Hepatocyte (in vitro differentiated cells): ENCODE results near the gene COASY. TPM values are rescaled to one million over a fixed set of nuclear protein-coding genes. Genes with fewer than 3 reads are reported as not detected.

Experiments
- DNase-seq: peaks from one replicate; pipeline ENCODE4 v3.0.0-alpha.2; 2016; ENCODE audit warnings: low spot score
- H2AFZ ChIP-seq: fragments of 200-600 bp; sonication (generic); 2 replicates; pipeline ENCODE4 v1.6.0; 2016; ENCODE audit warnings: antibody characterized with exemption, mild to moderate bottlenecking
- H3K27ac ChIP-seq: fragments of 200-600 bp; sonication (generic); 2 replicates; pipeline ENCODE4 v1.5.1; 2016; ENCODE audit warnings: mild to moderate bottlenecking
- H3K27me3 ChIP-seq: fragments of 200-600 bp; sonication (generic); 2 replicates; pipeline ENCODE4 v1.6.1; 2016
- H3K36me3 ChIP-seq: fragments of 200-600 bp; sonication (generic); replicated peaks from 2 replicates; pipeline ENCODE4 v1.5.1; 2016; ENCODE audit warnings: low read depth; ENCODE audit not compliant: insufficient read depth
- H3K4me1 ChIP-seq: fragments of 200-600 bp; sonication (generic); 2 replicates; pipeline ENCODE4 v1.5.1; 2016; ENCODE audit warnings: mild to moderate bottlenecking, moderate library complexity; ENCODE audit not compliant: insufficient read depth
- H3K4me2 ChIP-seq: fragments of 200-600 bp; sonication (generic); 2 replicates; pipeline ENCODE4 v1.6.0; 2016
- H3K4me3 ChIP-seq: fragments of 200-600 bp; sonication (generic); 2 replicates; pipeline ENCODE4 v1.5.1; 2016; ENCODE audit warnings: mild to moderate bottlenecking
- H3K79me2 ChIP-seq: fragments of 200-600 bp; sonication (generic); 2 replicates; pipeline ENCODE4 v1.6.0; 2017; ENCODE audit warnings: mild to moderate bottlenecking
- H3K9me2 ChIP-seq: fragments of 200-600 bp; sonication (generic); replicated peaks from 2 replicates; pipeline ENCODE4 v1.6.0; 2017; ENCODE audit warnings: mild to moderate bottlenecking; ENCODE audit not compliant: insufficient read depth
- H3K9me3 ChIP-seq: fragments of 200-600 bp; sonication (generic); 2 replicates; pipeline ENCODE4 v1.5.1; 2016; ENCODE audit warnings: low read depth, mild to moderate bottlenecking
- H4K20me1 ChIP-seq: fragments of 200-600 bp; sonication (generic); 2 replicates; pipeline ENCODE4 v1.6.0; 2016; ENCODE audit warnings: mild to moderate bottlenecking; ENCODE audit not compliant: insufficient read depth, poor library complexity, severe bottlenecking
- CTCF ChIP-seq: fragments of 200-600 bp; sonication (generic); IDR thresholded peaks from 2 replicates; pipeline ENCODE4 v1.5.1; 2016; ENCODE audit warnings: antibody characterized with exemption, mild to moderate bottlenecking; ENCODE audit not compliant: poor library complexity
- EZH2 ChIP-seq: fragments of 200-600 bp; sonication (generic); IDR thresholded peaks from 2 replicates; pipeline ENCODE4 v1.6.1; 2016; ENCODE audit warnings: antibody characterized with exemption, mild to moderate bottlenecking, borderline replicate concordance
- EZH2phosphoT487 ChIP-seq: fragments of 200-600 bp; sonication (generic); IDR thresholded peaks from one replicate; pipeline ENCODE4 v1.6.1; 2018; ENCODE audit warnings: antibody characterized with exemption, mild to moderate bottlenecking, low read depth, moderate library complexity; ENCODE audit not compliant: unreplicated experiment, severe bottlenecking
- WGBS: methylation state at CpG from one replicate; pipeline ENCODE4 v1.1.6; 2016; ENCODE audit warnings: low lambda C conversion rate; ENCODE audit errors: missing lambda C conversion rate; 5-methylcytosine and 5-hydroxymethylcytosine counted together
- polyA plus RNA-seq: library from polyadenylated mRNA; unstranded; fragments of >200 nt; fragmentation: Nextera tagmentation; extraction: Ambion mirVana; gene quantifications from 2 replicates; pipeline ENCODE4 v1.2.1, GENCODE V29; 2016
- total RNA-seq: library from RNA; depleted of rRNA; stranded (reverse); fragments of >200 nt; gene quantifications from 2 replicates; pipeline ENCODE4 v1.2.3, GENCODE V29; 2014

Gene COASY
- total and polyA plus RNA-seq, 2 experiments from 2014 or later: 33.9 to 91.6 TPM

- TF ChIP-seq EZH2: no peak
- no peaks in the 10 kb centered on the region for H3K9me3 ChIP-seq
- no peaks in the 10 kb centered on the region for H3K9me2 ChIP-seq
- no peak for DNase-seq
- no peaks in the 10 kb centered on the region for H3K27me3 ChIP-seq
- peaks cover 39% of the 10 kb centered on the region for H3K4me1 ChIP-seq
- H4K20me1 ChIP-seq: no peaks in the 10 kb centered on the region
- WGBS: 84% methylated on average over 8 of the region's 8 CpGs
- no peaks in the 10 kb centered on the region for H3K36me3 ChIP-seq
- no peak overlapping the region for H2AFZ ChIP-seq
- peak overlapping the region; percentile 97 for H3K27ac ChIP-seq
- H3K4me2 ChIP-seq: no peak overlapping the region
- H3K79me2 ChIP-seq: no peaks in the 10 kb centered on the region
- H3K4me3 ChIP-seq: no peak overlapping the region
Measured at GRCh38 chr17:42522798-42523278, 39.1 kb upstream of the COASY start.

GRCh38 chr17:42525221-42525620 is 36.7 kb upstream of the COASY start:
- 92% methylated on average over 2 of the region's 2 CpGs for WGBS
- no peak overlapping the region for H3K4me2 ChIP-seq
- H3K4me3 ChIP-seq: no peak overlapping the region

GRCh38 chr17:42526031-42526444 is 35.9 kb upstream of the COASY start:
- DNase-seq: no peak
- TF ChIP-seq EZH2phosphoT487 (no peak), EZH2 (no peak), CTCF (no peak)

More at GRCh38 chr17:42525221-42525620, 36.7 kb upstream of the COASY start:
- Histone ChIP-seq H3K9me3 (no peaks in the 10 kb centered on the region), H3K27me3 (no peaks in the 10 kb centered on the region), H3K27ac (no peak overlapping the region), H3K36me3 (no peaks in the 10 kb centered on the region), H4K20me1 (no peaks in the 10 kb centered on the region), H2AFZ (no peak overlapping the region), H3K9me2 (no peaks in the 10 kb centered on the region), H3K79me2 (no peaks in the 10 kb centered on the region), H3K4me1 (peaks cover 26% of the 10 kb centered on the region)
- no peak for DNase-seq
- TF ChIP-seq EZH2 (no peak), EZH2phosphoT487 (no peak), CTCF (no peak)

GRCh38 chr17:42527932-42528331 is 34.0 kb upstream of the COASY start:
- 89% methylated on average over 6 of the region's 6 CpGs for WGBS
- Histone ChIP-seq H3K9me3 (no peaks in the 10 kb centered on the region), H3K36me3 (no peaks in the 10 kb centered on the region), H3K4me1 (peaks cover 24% of the 10 kb centered on the region), H4K20me1 (no peaks in the 10 kb centered on the region), H3K4me3 (no peak overlapping the region), H3K9me2 (no peaks in the 10 kb centered on the region), H3K79me2 (no peaks in the 10 kb centered on the region), H3K4me2 (no peak overlapping the region), H2AFZ (no peak overlapping the region), H3K27ac (no peak overlapping the region), H3K27me3 (no peaks in the 10 kb centered on the region)
- no peak for TF ChIP-seq EZH2
- no peak for TF ChIP-seq CTCF
- no peak for TF ChIP-seq EZH2phosphoT487
- DNase-seq: no peak

More at GRCh38 chr17:42526031-42526444, 35.9 kb upstream of the COASY start:
- H3K79me2 ChIP-seq: no peaks in the 10 kb centered on the region
- WGBS: 94% methylated on average over 6 of the region's 6 CpGs
- no peak overlapping the region for H3K27ac ChIP-seq
- peaks cover 24% of the 10 kb centered on the region for H3K4me1 ChIP-seq
- H3K9me2 ChIP-seq: no peaks in the 10 kb centered on the region
- no peak overlapping the region for H3K4me3 ChIP-seq
- H3K9me3 ChIP-seq: no peaks in the 10 kb centered on the region
- no peaks in the 10 kb centered on the region for H4K20me1 ChIP-seq
- H3K27me3 ChIP-seq: no peaks in the 10 kb centered on the region
- H3K36me3 ChIP-seq: no peaks in the 10 kb centered on the region
- no peak overlapping the region for H3K4me2 ChIP-seq
- H2AFZ ChIP-seq: no peak overlapping the region
